HEK293 (cell line): ENCODE results near the gene UBE4B.

Experiments
- GLIS2 ChIP-seq: fragments of 450-650 bp; formaldehyde crosslinking; IDR thresholded peaks from 2 replicates; pipeline ENCODE4 v1.5.1; 2016; ENCODE audit warnings: missing biosample characterization, missing genetic modification characterization
- KLF10 ChIP-seq: fragments of 450-650 bp; IDR thresholded peaks from 2 replicates; pipeline ENCODE4 v1.5.1; 2018; ENCODE audit warnings: missing biosample characterization, mild to moderate bottlenecking, missing genetic modification characterization
- PRDM10 ChIP-seq: fragments of 450-650 bp; formaldehyde crosslinking; IDR thresholded peaks from 2 replicates; pipeline ENCODE4 v1.5.1; 2016; ENCODE audit warnings: missing biosample characterization, missing genetic modification characterization
- REPIN1 ChIP-seq: fragments of 450-650 bp; formaldehyde crosslinking; IDR thresholded peaks from 2 replicates; pipeline ENCODE4 v1.5.1; 2017; ENCODE audit warnings: missing biosample characterization, missing genetic modification characterization, low read depth
- TCF7L2 ChIP-seq: IDR thresholded peaks from 2 replicates; pipeline ENCODE4 v1.6.1; 2011; ENCODE audit warnings: low read depth, mild to moderate bottlenecking, inconsistent platforms, low read length, moderate library complexity, borderline replicate concordance
- ZBTB44 ChIP-seq: fragments of 450-650 bp; IDR thresholded peaks from 2 replicates; pipeline ENCODE4 v1.5.1; 2018; ENCODE audit warnings: missing biosample characterization, mild to moderate bottlenecking, missing genetic modification characterization
- ZBTB48 ChIP-seq: fragments of 450-650 bp; formaldehyde crosslinking; IDR thresholded peaks from 2 replicates; pipeline ENCODE4 v1.5.1; 2016; ENCODE audit warnings: missing biosample characterization, missing genetic modification characterization
- ZNF132 ChIP-seq: fragments of 450-650 bp; formaldehyde crosslinking; IDR thresholded peaks from 2 replicates; pipeline ENCODE4 v1.5.1; 2017; ENCODE audit warnings: missing biosample characterization, missing genetic modification characterization, borderline replicate concordance
- ZNF2 ChIP-seq: fragments of 450-650 bp; formaldehyde crosslinking; IDR thresholded peaks from 2 replicates; pipeline ENCODE4 v1.5.1; 2016; ENCODE audit warnings: missing biosample characterization, missing genetic modification characterization
- ZNF24 ChIP-seq: fragments of 450-650 bp; formaldehyde crosslinking; IDR thresholded peaks from 2 replicates; pipeline ENCODE4 v1.5.1; 2016; ENCODE audit warnings: missing biosample characterization, missing genetic modification characterization
- ZNF335 ChIP-seq: fragments of 450-650 bp; formaldehyde crosslinking; conservative IDR thresholded peaks from 2 replicates; pipeline ENCODE4 v1.5.1; 2016; ENCODE audit warnings: missing biosample characterization, missing genetic modification characterization
- ZNF366 ChIP-seq: fragments of 450-650 bp; formaldehyde crosslinking; conservative IDR thresholded peaks from 2 replicates; pipeline ENCODE4 v1.5.1; 2016; ENCODE audit warnings: missing biosample characterization, missing genetic modification characterization
- ZNF48 ChIP-seq: fragments of 450-650 bp; formaldehyde crosslinking; IDR thresholded peaks from 2 replicates; pipeline ENCODE4 v1.5.1; 2016; ENCODE audit warnings: missing biosample characterization, missing genetic modification characterization
- ZNF501 ChIP-seq: fragments of 450-650 bp; formaldehyde crosslinking; IDR thresholded peaks from 2 replicates; pipeline ENCODE4 v1.5.1; 2016; ENCODE audit warnings: missing biosample characterization, missing genetic modification characterization
- ZNF544 ChIP-seq: fragments of 450-650 bp; formaldehyde crosslinking; IDR thresholded peaks from 2 replicates; pipeline ENCODE4 v1.5.0; 2017; ENCODE audit warnings: missing biosample characterization, missing genetic modification characterization
- ZNF555 ChIP-seq: fragments of 450-650 bp; formaldehyde crosslinking; conservative IDR thresholded peaks from 2 replicates; pipeline ENCODE4 v1.5.1; 2017; ENCODE audit warnings: missing biosample characterization, mild to moderate bottlenecking, missing genetic modification characterization, inconsistent platforms
- ZNF585B ChIP-seq: fragments of 450-650 bp; formaldehyde crosslinking; IDR thresholded peaks from 2 replicates; pipeline ENCODE4 v1.5.1; 2016; ENCODE audit warnings: missing biosample characterization, missing genetic modification characterization
- ZNF623 ChIP-seq: fragments of 450-650 bp; formaldehyde crosslinking; IDR thresholded peaks from 2 replicates; pipeline ENCODE4 v1.5.1; 2016; ENCODE audit warnings: missing biosample characterization, missing genetic modification characterization
- ZNF624 ChIP-seq: fragments of 450-650 bp; formaldehyde crosslinking; IDR thresholded peaks from 2 replicates; pipeline ENCODE4 v1.5.1; 2017; ENCODE audit warnings: missing biosample characterization, missing genetic modification characterization
- ZNF629 ChIP-seq: fragments of 450-650 bp; formaldehyde crosslinking; IDR thresholded peaks from 2 replicates; pipeline ENCODE4 v1.5.1; 2017; ENCODE audit warnings: missing biosample characterization, missing genetic modification characterization
- ZNF658 ChIP-seq: fragments of 450-650 bp; formaldehyde crosslinking; IDR thresholded peaks from 2 replicates; pipeline ENCODE4; 2016; ENCODE audit warnings: missing biosample characterization, missing genetic modification characterization
- ZNF707 ChIP-seq: fragments of 450-650 bp; formaldehyde crosslinking; IDR thresholded peaks from 2 replicates; pipeline ENCODE4 v1.5.1; 2016; ENCODE audit warnings: missing biosample characterization, missing genetic modification characterization
- ZNF76 ChIP-seq: fragments of 450-650 bp; formaldehyde crosslinking; IDR thresholded peaks from 2 replicates; pipeline ENCODE4; 2016; ENCODE audit warnings: low read depth, missing biosample characterization, missing genetic modification characterization, borderline replicate concordance
- ZSCAN16 ChIP-seq: fragments of 450-650 bp; formaldehyde crosslinking; IDR thresholded peaks from 2 replicates; pipeline ENCODE4 v1.5.1; 2016; ENCODE audit warnings: missing biosample characterization, missing genetic modification characterization
- TF ChIP-seq, protein P1 (sequence below): fragments of 450-650 bp; formaldehyde crosslinking; IDR thresholded peaks from 2 replicates; pipeline ENCODE4 v1.5.1; 2016; ENCODE audit warnings: missing biosample characterization, missing genetic modification characterization
- TF ChIP-seq, protein P2 (sequence below): fragments of 450-650 bp; formaldehyde crosslinking; IDR thresholded peaks from 2 replicates; pipeline ENCODE4 v1.5.1; 2017; ENCODE audit warnings: missing biosample characterization, mild to moderate bottlenecking, missing genetic modification characterization, moderate library complexity
- TF ChIP-seq, protein P3 (sequence below): sonication (generic); formaldehyde crosslinking; IDR thresholded peaks from 2 replicates; pipeline ENCODE4 v1.8.1; 2022; ENCODE audit warnings: mild to moderate bottlenecking, moderate library complexity, missing genetic modification reagents
- TF ChIP-seq, protein P4 (sequence below): fragments of 450-650 bp; formaldehyde crosslinking; IDR thresholded peaks from 2 replicates; pipeline ENCODE4 v1.5.1; 2016; ENCODE audit warnings: missing biosample characterization, missing genetic modification characterization

UBE4B gene

GRCh38 chr1:10209905-10210810, 177.4 kb downstream of the UBE4B start, which contains the start of gene KIF1B (continued):
- TF ChIP-seq, protein P1, sequence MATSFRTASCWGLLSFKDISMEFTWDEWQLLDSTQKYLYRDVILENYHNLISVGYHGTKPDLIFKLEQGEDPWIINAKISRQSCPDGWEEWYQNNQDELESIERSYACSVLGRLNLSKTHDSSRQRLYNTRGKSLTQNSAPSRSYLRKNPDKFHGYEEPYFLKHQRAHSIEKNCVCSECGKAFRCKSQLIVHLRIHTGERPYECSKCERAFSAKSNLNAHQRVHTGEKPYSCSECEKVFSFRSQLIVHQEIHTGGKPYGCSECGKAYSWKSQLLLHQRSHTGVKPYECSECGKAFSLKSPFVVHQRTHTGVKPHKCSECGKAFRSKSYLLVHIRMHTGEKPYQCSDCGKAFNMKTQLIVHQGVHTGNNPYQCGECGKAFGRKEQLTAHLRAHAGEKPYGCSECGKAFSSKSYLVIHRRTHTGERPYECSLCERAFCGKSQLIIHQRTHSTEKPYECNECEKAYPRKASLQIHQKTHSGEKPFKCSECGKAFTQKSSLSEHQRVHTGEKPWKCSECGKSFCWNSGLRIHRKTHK (tag by site-specific recombination), result no peak
- peak; percentile 96; the same call in 1 of the 2 replicates for TF ChIP-seq ZNF501 (tag by site-specific recombination)
- no peak for TF ChIP-seq ZSCAN16 (tag by site-specific recombination)
- TF ChIP-seq, protein P2, sequence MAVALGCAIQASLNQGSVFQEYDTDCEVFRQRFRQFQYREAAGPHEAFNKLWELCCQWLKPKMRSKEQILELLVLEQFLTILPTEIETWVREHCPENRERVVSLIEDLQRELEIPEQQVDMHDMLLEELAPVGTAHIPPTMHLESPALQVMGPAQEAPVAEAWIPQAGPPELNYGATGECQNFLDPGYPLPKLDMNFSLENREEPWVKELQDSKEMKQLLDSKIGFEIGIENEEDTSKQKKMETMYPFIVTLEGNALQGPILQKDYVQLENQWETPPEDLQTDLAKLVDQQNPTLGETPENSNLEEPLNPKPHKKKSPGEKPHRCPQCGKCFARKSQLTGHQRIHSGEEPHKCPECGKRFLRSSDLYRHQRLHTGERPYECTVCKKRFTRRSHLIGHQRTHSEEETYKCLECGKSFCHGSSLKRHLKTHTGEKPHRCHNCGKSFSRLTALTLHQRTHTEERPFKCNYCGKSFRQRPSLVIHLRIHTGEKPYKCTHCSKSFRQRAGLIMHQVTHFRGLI, result no peak
- TF ChIP-seq GLIS2 (tag by site-specific recombination), result peak; percentile 100
- TF ChIP-seq TCF7L2, result no peak
- TF ChIP-seq ZNF623 (tag by site-specific recombination), result 0 out of 2 replicates have a peak, but pooled peaks have one; percentile 17
- TF ChIP-seq ZNF555, result no peak
- TF ChIP-seq ZNF132 (tag by site-specific recombination), result no peak
- TF ChIP-seq ZNF335 (tag by site-specific recombination), result peak; percentile 96
- TF ChIP-seq ZNF24 (tag by site-specific recombination), result peak; percentile 84
- TF ChIP-seq ZBTB48 (tag by site-specific recombination), result peak; percentile 63; the same call in 1 of the 2 replicates
- TF ChIP-seq ZNF544, result no peak
- no peak for TF ChIP-seq ZNF658
- peak; percentile 83 for TF ChIP-seq ZNF629 (tag by site-specific recombination)
- no peak for TF ChIP-seq ZNF585B
- TF ChIP-seq, protein P3, sequence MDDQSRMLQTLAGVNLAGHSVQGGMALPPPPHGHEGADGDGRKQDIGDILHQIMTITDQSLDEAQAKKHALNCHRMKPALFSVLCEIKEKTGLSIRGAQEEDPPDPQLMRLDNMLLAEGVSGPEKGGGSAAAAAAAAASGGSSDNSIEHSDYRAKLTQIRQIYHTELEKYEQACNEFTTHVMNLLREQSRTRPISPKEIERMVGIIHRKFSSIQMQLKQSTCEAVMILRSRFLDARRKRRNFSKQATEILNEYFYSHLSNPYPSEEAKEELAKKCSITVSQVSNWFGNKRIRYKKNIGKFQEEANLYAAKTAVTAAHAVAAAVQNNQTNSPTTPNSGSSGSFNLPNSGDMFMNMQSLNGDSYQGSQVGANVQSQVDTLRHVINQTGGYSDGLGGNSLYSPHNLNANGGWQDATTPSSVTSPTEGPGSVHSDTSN (CRISPR knock-in tag), result peak; percentile 100
- TF ChIP-seq KLF10 (tag by site-specific recombination), result peak; percentile 56; the same call in 1 of the 2 replicates
- TF ChIP-seq ZNF2 (tag by site-specific recombination), result peak; percentile 90
- TF ChIP-seq PRDM10 (tag by site-specific recombination), result peak; percentile 64
- TF ChIP-seq ZNF48 (tag by site-specific recombination), result no peak
- TF ChIP-seq, protein P4, sequence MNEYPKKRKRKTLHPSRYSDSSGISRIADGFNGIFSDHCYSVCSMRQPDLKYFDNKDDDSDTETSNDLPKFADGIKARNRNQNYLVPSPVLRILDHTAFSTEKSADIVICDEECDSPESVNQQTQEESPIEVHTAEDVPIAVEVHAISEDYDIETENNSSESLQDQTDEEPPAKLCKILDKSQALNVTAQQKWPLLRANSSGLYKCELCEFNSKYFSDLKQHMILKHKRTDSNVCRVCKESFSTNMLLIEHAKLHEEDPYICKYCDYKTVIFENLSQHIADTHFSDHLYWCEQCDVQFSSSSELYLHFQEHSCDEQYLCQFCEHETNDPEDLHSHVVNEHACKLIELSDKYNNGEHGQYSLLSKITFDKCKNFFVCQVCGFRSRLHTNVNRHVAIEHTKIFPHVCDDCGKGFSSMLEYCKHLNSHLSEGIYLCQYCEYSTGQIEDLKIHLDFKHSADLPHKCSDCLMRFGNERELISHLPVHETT, result peak; percentile 83
- TF ChIP-seq ZNF707, result peak; percentile 93
- peak; percentile 83 for TF ChIP-seq ZNF366
- TF ChIP-seq REPIN1 (tag by site-specific recombination), result no peak
- no peak for TF ChIP-seq ZBTB44 (tag by site-specific recombination)
- TF ChIP-seq ZNF624, result no peak
- peak; percentile 79; the same call in 1 of the 2 replicates for TF ChIP-seq ZNF76
